ENCODE measurements around the gene NAPSA.

NAPSA gene

GRCh38 chr19:50384685-50385535 lies 19.5 kb upstream of the NAPSA start:
- DNase-seq (ENCODE audit: low read depth): peak; percentile 56

GRCh38 chr19:50383852-50384684 lies 18.6 kb upstream of the NAPSA start, which contains the start of gene POLD1:
Gene POLD1, plus strand, starts transcription at chr19:50384347. Its CDS starts 14,505 bp downstream, at chr19:50398852.
- peak; percentile 98 for DNase-seq (ENCODE audit: low read depth)

GRCh38 chr19:50383001-50383851 lies 17.8 kb upstream of the NAPSA start:
- no peak for DNase-seq (ENCODE audit: low read depth)

GRCh38 chr19:50381881-50382729 lies 16.7 kb upstream of the NAPSA start:
- no peak for DNase-seq (ENCODE audit: low read depth)

- DNase-seq (ENCODE audit: low read depth): no peak
These were observed 15.3 kb upstream of the NAPSA start for GRCh38 chr19:50380751-50381151.

- DNase-seq (ENCODE audit: low read depth): no peak
These were observed 14.7 kb upstream of the NAPSA start for GRCh38 chr19:50380137-50380536.

GRCh38 chr19:50379602-50380001 lies 14.2 kb upstream of the NAPSA start:
- DNase-seq (ENCODE audit: low read depth): no peak

- no peak for DNase-seq (ENCODE audit: low read depth)
These were observed 13.4 kb upstream of the NAPSA start for GRCh38 chr19:50378863-50379236.

GRCh38 chr19:50378169-50378862 lies 12.9 kb upstream of the NAPSA start:
- DNase-seq (ENCODE audit: low read depth): no peak

- no peak for DNase-seq (ENCODE audit: low read depth)
These were observed 12.1 kb upstream of the NAPSA start for GRCh38 chr19:50377517-50377916.

GRCh38 chr19:50377051-50377461 lies 11.6 kb upstream of the NAPSA start:
- no peak for DNase-seq (ENCODE audit: low read depth)

GRCh38 chr19:50376166-50377050 lies 11.0 kb upstream of the NAPSA start, which contains the start of gene NR1H2:
Gene NR1H2, plus strand, starts transcription at chr19:50376457. Its CDS starts 1,149 bp downstream, at chr19:50377606.
- peak; percentile 98 for DNase-seq (ENCODE audit: low read depth)

GRCh38 chr19:50371914-50372475 lies 6.6 kb upstream of the NAPSA start:
- DNase-seq (ENCODE audit: low read depth): no peak

- DNase-seq (ENCODE audit: low read depth): peak; percentile 85
These were observed 3.5 kb upstream of the NAPSA start for GRCh38 chr19:50368649-50369570.

GRCh38 chr19:50362656-50363424 lies 2.6 kb downstream of the NAPSA start:
- DNase-seq (ENCODE audit: low read depth): no peak

GRCh38 chr19:50362030-50362412 lies 3.4 kb downstream of the NAPSA start:
- no peak for DNase-seq (ENCODE audit: low read depth)
